Brain microvascular endothelial cell (primary cell): ENCODE results near the gene PDE3B.
"Not testable (repeated sequence)": the region's sequence is repeated elsewhere in the genome, so short reads cannot be mapped to it uniquely, and the experiment has no call there.

Source experiments
- DNase-seq: peaks from one replicate; pipeline ENCODE4 v3.0.0-alpha.2; 2020
- H3K27ac ChIP-seq: fragments of 250-450 bp; sonication (Bioruptor Pico); 2 replicates; pipeline ENCODE4 v1.5.1; 2020; ENCODE audit warnings: mild to moderate bottlenecking, moderate library complexity
- H3K27me3 ChIP-seq: fragments of 250-450 bp; sonication (Bioruptor Pico); replicated peaks from 2 replicates; pipeline ENCODE4 v1.5.1; 2020; ENCODE audit warnings: mild to moderate bottlenecking
- H3K36me3 ChIP-seq: fragments of 250-450 bp; sonication (Bioruptor Pico); replicated peaks from 2 replicates; pipeline ENCODE4 v1.5.1; 2020; ENCODE audit warnings: mild to moderate bottlenecking
- H3K4me3 ChIP-seq: 2 replicates; pipeline ENCODE4 v1.5.1; 2011; ENCODE audit warnings: low read depth, mild to moderate bottlenecking, control low read depth, low read length, moderate library complexity
- in situ Hi-C: cut with HindIII; loops from 2 replicates; pipeline ENCODE4 v1.10.0; 2017; ENCODE audit warnings: low sequenced_read_pairs, low pct_ligation_motif_present
- TF ChIP-seq, protein P1 (sequence below): IDR thresholded peaks from 2 replicates; pipeline ENCODE4 v1.5.1; 2011; ENCODE audit warnings: low read depth, mild to moderate bottlenecking, moderate library complexity, low read length, control low read depth, inconsistent platforms; ENCODE audit errors: missing control alignments

The PDE3B gene

DNA sequence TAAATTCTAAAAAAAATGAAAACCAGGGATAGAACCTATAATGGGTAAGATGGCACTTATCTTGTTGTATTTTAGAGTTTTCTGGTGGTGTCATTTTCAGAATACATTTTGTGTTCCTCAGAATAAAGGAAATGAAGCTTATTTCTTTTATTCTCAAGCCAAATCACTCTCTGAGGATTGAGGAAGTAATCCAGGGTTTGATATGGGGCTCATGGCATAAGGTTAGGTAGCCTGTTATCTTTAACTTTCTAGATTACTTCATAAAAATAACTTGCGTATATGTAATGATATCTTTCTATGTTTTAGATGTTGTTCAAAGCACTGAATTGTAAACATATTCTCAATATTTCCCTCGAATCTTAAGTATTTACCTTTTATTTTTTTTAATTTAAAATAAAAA is 33.5 kb downstream of the PDE3B start:
- DNase-seq = no peak
- H3K36me3 ChIP-seq = no peaks in the 10 kb centered on the region
- no peak overlapping the region for H3K4me3 ChIP-seq
- H3K27ac ChIP-seq = no peak overlapping the region
- TF ChIP-seq, protein P1, sequence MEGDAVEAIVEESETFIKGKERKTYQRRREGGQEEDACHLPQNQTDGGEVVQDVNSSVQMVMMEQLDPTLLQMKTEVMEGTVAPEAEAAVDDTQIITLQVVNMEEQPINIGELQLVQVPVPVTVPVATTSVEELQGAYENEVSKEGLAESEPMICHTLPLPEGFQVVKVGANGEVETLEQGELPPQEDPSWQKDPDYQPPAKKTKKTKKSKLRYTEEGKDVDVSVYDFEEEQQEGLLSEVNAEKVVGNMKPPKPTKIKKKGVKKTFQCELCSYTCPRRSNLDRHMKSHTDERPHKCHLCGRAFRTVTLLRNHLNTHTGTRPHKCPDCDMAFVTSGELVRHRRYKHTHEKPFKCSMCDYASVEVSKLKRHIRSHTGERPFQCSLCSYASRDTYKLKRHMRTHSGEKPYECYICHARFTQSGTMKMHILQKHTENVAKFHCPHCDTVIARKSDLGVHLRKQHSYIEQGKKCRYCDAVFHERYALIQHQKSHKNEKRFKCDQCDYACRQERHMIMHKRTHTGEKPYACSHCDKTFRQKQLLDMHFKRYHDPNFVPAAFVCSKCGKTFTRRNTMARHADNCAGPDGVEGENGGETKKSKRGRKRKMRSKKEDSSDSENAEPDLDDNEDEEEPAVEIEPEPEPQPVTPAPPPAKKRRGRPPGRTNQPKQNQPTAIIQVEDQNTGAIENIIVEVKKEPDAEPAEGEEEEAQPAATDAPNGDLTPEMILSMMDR = no peak
- H3K27me3 ChIP-seq = no peaks in the 10 kb centered on the region
- in situ Hi-C loops = no loop called here

DNA sequence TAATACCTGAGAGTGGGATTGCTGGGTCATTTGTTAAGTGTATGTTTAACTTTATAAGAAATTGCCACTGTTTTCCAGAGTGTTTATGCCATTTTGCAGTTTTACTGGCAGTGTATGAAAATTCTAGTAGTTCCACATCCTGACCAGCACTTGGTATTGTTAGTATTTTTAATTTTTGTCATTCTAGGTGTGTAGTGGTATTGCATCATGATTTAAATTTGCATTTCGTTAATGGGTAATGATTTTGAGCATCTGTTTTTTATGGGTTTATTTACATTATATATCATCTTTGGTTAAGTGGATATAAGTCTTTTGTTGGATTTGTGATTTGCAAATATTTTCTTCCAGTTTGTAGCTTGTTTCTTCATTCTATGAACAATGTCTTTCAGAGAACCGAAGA is 34.7 kb downstream of the PDE3B start:
- no peak overlapping the region for H3K27ac ChIP-seq
- DNase-seq = no peak
- in situ Hi-C loops = no loop called here
- H3K4me3 ChIP-seq = no peak overlapping the region
- no peaks in the 10 kb centered on the region for H3K27me3 ChIP-seq
- no peaks in the 10 kb centered on the region for H3K36me3 ChIP-seq
- TF ChIP-seq, protein P1 = no peak

DNA sequence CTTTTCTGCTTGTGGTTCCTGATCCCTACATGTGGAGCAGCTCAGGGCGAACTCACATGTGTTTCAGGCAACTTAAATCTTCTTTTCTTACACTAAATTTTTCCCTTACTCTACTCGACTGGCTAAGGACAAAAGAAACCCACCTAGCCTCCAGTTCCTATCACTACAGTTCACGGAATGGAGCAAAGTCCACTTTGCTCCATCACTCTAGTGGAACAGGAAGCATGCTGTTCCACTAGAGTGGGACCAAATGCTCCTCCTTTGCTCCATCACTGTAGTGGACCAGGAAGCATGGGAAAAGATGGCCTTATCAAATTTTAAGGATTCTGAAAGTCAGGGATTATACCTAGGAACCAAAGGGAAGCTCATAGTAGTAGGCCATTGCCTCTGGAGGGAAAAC is 36.1 kb downstream of the PDE3B start:
- no peaks in the 10 kb centered on the region for H3K36me3 ChIP-seq
- TF ChIP-seq, protein P1 = no peak
- no peak overlapping the region for H3K4me3 ChIP-seq
- no peak overlapping the region for H3K27ac ChIP-seq
- DNase-seq = no peak
- in situ Hi-C loops = no loop called here
- H3K27me3 ChIP-seq = no peaks in the 10 kb centered on the region

DNA sequence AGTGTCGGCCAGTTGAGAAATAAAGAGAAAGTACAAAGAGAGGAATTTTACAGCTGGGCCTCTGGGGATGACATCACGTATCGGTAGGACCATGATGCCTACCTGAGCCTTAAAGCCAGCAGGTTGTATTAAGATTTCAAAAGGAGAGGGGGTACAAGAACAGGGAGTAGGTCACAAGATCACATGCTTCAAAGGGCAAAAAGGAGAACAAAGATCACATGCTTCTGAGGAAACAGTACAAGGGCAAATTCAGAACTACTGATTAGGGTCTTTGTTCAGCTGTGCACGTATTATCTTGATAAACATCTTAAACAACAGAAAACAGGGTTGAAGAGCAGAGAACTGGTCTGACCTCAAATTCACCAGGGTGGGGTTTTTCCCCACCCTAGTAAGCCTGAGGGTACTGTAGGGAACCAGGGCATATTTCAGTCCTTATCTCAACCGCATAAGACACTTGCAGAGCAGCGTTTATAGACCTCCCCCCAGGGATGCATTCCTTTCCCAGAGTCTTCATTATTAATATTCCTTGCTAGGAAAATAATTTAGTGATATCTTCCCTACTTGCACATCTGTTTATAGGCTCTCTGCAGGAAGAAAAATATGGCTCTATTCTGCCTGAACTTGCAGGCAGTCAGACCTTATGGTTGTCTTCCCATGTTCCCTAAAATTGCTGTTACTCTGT is 40.8 kb downstream of the PDE3B start:
- H3K4me3 ChIP-seq, H3K27ac ChIP-seq, H3K36me3 ChIP-seq, H3K27me3 ChIP-seq, DNase-seq, in situ Hi-C loops: not testable (repeated sequence)

DNA sequence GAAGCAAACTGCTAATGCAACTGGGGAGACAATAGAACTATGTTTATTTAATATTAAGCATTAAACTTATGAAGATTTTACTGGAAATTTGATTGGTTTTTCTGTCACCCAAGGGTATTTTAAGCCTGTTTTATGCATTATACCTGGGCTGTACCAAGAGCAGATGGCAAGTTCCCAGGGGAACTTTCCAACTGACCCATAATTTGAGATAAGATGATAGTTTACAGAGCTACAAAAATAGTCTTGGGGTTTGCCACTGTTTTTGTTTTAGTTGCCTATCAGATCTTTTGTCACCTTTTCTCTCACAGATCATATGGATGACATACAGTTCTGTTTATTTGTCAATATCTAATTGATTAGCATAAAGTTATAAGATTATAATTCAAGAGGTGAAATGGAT is 43.9 kb downstream of the PDE3B start:
- no peak overlapping the region for H3K4me3 ChIP-seq
- H3K27ac ChIP-seq = no peak overlapping the region
- no peak for DNase-seq
- no peaks in the 10 kb centered on the region for H3K36me3 ChIP-seq
- in situ Hi-C loops = no loop called here
- TF ChIP-seq, protein P1 = no peak
- no peaks in the 10 kb centered on the region for H3K27me3 ChIP-seq

DNA sequence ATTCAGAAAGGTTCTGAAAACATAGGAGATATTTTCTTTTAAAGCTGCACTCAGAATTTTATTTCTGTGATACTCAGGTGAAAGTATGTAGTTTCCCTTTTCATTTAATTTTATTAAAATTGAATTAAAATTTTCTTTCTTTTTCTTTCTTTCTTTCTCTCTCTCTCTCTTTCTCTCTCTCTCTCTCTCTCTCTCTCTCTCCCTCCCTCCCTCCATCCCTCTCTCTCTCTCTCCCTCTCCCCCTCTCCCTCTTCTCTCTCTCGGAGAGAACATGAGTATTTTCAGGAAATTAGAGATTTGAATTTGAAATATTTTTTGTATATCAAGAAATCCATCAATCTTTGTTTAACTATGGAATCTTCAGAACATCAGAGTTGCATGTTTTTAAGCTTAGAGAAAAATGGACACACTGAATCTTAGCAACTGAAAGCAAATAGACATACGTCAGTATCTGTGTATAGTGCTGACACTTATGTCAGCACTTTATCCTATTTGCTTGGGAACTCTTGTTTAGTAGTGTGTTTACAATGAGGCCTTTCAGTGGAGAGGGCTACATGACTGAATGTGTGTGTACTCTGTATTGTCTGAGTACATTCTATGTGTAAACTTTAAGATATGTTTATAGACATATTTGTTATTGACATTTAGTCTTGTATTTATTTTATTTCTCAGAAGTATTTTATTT is 44.5 kb downstream of the PDE3B start:
- in situ Hi-C loops = no loop called here
- Histone ChIP-seq H3K27me3 (no peaks in the 10 kb centered on the region), H3K4me3 (no peak overlapping the region), H3K36me3 (no peaks in the 10 kb centered on the region), H3K27ac (no peak overlapping the region)
- no peak for DNase-seq
- TF ChIP-seq, protein P1 = no peak

DNA sequence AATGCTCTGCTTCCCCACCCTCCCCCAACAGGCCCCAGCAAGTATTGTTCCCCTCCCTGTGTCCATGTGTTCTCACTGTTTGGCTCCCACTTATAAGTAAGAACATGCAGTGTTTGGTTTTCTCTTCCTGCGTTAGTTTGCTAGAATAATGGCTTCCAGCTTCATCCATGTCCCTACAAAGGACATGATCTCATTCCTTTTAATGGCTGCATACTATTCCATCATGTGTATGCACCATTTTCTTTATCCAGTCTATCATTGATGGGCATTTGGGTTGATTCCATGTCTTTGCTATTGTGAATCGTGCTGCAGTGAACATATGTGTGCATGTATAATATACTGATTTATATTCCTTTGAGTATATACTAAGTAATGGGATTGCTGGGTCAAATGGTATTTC is 52.1 kb downstream of the PDE3B start:
- H3K27ac ChIP-seq, H3K36me3 ChIP-seq, DNase-seq, in situ Hi-C loops, H3K4me3 ChIP-seq, H3K27me3 ChIP-seq: not testable (repeated sequence)
